T-helper 1 cell (primary cell): ENCODE results near the gene FAM174A.
A peak's percentile ranks its signal among the peaks of the same experiment; 100 is the strongest.
"Not testable (repeated sequence)": the region's sequence is repeated elsewhere in the genome, so short reads cannot be mapped to it uniquely, and the experiment has no call there.

Source experiments
- DNase-seq, 5 donors: peaks; one replicate each; pipeline ENCODE4 v3.0.0-alpha.2; 2012 to 2020

The FAM174A gene

DNA sequence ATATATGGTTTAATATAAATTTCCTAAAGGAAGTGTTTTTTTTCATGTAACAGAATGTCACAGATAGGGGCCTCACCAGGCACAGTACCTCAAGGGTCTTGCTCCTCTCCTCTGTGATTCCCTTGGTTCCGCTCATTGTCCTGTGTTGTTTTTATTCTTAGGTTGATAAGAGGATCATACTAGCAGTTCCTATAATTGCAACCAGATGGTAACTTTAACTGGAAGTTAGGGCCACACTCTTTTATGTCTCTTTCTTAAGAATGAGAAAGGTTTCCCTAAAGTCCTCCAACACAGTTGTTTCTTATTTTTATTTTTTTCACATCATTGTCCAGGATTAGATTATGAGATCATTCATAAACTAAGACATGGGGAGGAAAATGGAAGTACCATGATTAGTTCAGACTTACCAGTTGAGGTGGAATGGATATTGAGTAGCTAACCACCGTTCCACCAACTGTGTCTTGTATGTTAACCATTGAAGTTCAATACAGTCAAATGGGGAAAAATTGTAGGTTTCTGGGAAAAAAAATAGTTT, 41.1 kb downstream of the FAM174A start:
- DNase-seq, result no peak

GRCh38 chr5:100577506-100577905, 42.3 kb downstream of the FAM174A start:
- no peak for DNase-seq

DNA sequence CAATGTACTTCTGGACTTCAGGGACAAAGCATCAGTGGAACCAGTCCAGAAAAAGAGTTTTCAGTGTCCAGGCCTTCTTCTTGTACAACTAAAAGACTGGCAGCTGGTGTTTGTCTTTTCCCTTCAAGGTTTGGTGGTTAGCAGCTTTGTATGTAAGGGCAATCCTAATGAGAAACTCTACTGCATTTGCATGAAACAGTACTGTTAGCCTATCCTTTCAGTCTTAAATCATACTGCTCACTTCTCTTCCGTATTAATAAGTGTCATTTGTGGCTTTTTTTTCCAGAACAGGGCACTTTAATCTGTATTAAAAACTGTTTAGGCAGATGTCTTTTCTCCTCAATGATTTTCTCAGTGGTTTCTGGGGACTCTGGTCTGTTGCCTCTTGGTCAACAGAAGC, 48.9 kb downstream of the FAM174A start:
- DNase-seq, result no peak

DNA sequence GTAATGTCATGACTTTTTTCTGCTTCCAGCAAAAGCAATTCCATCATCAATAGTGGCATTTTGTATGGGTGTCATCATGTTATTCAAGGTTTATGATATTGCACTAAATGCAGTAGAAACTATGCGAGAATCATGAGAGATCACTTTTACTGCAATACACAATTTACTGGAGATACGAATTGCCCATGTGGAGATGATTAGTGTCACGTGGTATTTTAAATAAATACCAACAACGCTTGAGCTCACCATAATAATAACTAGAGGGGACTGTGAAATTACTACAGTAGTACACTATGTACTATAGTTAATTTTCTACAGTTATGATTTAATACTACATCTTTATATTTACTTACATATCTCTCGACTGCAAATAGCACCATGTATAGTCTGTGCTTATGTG, 49.7 kb downstream of the FAM174A start:
- no peak for DNase-seq

GRCh38 chr5:100590867-100591266, 55.7 kb downstream of the FAM174A start:
- DNase-seq, result no peak

DNA sequence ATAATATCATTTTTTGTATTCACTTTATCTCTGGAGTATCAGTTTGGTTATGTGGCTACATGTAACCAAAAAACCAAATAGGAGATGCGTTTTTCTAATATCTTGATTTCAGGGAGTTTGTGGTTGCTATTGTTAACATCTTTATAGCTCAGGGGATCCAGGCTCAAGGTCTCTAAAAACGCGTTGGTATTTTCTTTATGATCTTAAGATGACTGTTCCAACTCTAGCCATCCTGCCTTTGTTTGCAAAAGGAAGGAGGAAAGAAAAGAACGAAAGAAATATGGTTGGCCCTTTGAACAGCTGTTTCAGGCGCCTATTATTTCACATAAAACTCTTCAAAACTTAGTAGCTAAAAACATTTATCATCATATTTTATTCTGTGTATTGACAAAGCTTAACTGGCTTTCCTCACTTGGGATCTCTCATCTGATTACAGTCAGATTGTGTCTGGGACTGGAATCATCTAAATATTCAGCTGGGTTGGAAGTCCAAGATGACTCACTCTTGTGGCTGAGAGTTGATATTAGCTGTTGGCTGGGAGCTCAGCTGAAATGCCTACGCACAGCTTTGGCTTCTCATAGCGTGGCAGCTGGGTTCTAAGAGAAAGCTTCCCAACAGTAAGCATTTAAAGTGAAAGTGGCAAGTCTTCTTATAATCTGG, 60.1 kb downstream of the FAM174A start:
- DNase-seq, result no peak

DNA sequence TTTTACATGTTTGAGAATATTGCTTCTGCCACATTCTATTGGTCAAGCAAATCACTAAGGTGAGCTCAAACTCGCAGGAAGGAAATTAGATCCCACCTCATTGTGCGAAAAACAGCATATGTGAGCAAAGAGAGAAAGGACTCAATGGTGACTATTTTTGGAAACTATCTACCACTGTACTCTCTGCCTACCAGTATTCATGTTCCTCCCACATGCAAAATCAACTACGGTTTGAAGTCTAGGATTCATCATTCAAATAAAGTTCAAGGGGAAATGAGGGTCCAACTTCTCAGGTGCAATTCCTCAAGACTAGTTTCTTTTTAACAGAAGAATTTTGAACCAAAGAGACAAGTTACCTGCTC, 60.6 kb downstream of the FAM174A start:
- DNase-seq, result no peak

DNA sequence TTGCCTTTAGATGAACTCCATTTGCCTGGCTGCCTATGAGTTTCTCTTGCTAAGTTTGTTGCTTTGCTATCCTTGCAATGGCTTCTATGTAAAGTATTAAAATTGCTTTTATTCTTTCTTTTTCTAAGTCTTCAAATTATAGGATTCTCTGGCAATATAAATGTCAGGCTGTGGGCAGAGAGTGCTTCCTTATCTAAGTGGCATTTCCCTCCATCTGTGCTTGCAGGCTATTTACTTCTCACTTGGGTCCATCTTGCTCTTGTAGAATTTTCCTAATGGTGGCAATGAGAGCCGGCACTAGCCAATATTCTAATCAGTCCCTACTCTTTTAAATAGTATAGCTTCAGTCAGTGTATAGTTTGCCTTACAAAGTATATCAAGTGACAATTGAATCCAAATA, 63.3 kb downstream of the FAM174A start:
- no peak for DNase-seq

- no peak for DNase-seq
Observed at GRCh38 chr5:100600298-100600994, 65.3 kb downstream of the FAM174A start.

DNA sequence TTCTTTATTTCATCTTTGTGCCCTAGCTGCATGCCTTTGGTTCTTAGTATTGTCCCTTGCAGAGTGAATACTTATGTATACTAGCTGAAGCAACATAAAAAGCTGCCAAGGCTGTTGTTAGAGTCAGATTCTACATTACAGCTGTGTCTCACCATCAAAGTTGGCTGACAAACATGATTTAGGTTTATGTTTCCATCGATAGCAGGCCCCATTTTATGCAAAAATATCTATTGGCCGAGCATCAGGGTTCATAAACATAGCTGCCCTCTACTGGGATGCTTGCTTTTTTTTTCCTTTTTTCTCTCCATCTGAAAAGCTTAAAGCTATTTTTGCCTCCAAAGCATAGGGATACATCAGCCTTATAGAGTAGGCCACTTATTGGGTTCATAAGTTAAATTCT, 68.0 kb downstream of the FAM174A start:
- no peak for DNase-seq

GRCh38 chr5:100604021-100604420, 68.8 kb downstream of the FAM174A start:
- DNase-seq, result not testable (repeated sequence)

GRCh38 chr5:100609594-100609993, 74.4 kb downstream of the FAM174A start:
- peak in 1 of 5 donors; percentile 9 for DNase-seq

- no peak for DNase-seq
Observed at GRCh38 chr5:100614308-100614707, 79.1 kb downstream of the FAM174A start.

- DNase-seq, result no peak
Observed at GRCh38 chr5:100615362-100615761, 80.2 kb downstream of the FAM174A start.

- no peak for DNase-seq
Observed at GRCh38 chr5:100616291-100616690, 81.1 kb downstream of the FAM174A start.

- DNase-seq, result no peak
Observed at GRCh38 chr5:100616981-100617380, 81.8 kb downstream of the FAM174A start.

- peak in 1 of 5 donors; percentile 21 for DNase-seq
Observed at GRCh38 chr5:100623719-100624118, 88.5 kb downstream of the FAM174A start.

GRCh38 chr5:100634937-100635534, 99.9 kb downstream of the FAM174A start:
- DNase-seq, result no peak
